ENCODE data around the gene KCNG2. TPM values are rescaled to one million over a fixed set of nuclear protein-coding genes. Genes with fewer than 3 reads are reported as not detected.

Gene KCNG2
- total RNA-seq, 1 donor from 2014 or later: 0.52 TPM

DNA sequence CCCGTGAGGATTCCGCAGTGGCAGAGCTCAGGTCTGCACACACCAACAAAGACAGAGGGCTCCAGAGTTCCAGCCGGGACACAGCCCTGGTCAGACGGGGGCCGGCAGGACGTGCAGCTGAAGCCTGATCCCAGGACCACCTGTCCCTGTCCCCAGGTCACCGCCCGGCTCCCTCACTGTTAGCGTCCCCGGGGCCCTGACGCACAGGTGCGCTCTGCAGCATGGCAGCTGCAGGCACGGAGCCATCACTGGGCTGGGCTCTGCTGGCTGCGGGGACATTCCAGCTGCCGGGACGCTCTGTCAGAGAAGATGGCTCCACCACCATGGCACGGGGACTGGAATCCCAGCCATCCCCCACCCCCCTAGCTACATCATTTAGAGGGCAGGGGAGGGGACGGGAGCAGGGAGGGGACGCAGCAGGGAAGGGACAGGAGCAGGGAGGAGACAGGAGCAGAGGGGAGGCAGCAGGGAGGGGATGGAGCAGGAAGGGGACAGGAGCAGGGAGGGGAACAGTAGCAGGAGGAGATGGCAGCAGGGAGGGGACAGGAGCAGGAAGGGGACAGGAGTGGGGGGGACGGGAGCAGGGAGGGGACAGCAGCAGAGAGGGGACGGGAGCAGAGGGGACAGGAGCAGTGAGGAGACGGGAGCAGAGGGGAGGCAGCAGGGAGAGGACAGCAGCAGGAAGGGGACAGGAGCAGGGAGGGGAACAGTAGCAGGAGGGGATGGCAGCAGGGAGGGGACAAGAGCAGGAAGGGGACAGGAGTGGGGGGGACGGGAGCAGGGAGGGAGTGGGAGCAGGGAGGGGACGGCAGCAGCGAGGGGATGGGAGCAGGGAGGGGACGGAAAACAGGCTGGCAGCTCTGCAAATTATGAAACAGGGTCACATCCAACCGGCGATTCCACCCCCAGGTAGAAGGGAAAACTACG is 113.9 kb downstream of the KCNG2 start:
- H3K4me1 ChIP-seq (ENCODE audit: control insufficient read depth in 3 of 3, insufficient read depth in 3 of 3, low read length in 3 of 3): peaks cover 7 to 24% (median 8%) of the 10 kb centered on the region in 3 donors
- H3K36me3 ChIP-seq (ENCODE audit: control insufficient read depth in 3 of 3, insufficient read depth in 3 of 3, low read length in 3 of 3): peaks cover 8 to 16% (median 16%) of the 10 kb centered on the region in 3 donors
- H3K9me3 ChIP-seq (ENCODE audit: control insufficient read depth in 3 of 3, low read length in 3 of 3): no peaks in the 10 kb centered on the region
- H3K27ac ChIP-seq (ENCODE audit: low read depth, low read length): peak overlapping the region; percentile 65
- H3K27me3 ChIP-seq (ENCODE audit: control insufficient read depth in 3 of 3, insufficient read depth in 3 of 3, low read length in 3 of 3): no peaks in the 10 kb centered on the region
- peak overlapping the region in 1 of 3 donors; percentile 77 for H3K9ac ChIP-seq (ENCODE audit: low read depth in 1 of 3, low read length in 3 of 3)
- peak overlapping the region in 1 of 3 donors; percentile 0 for H3K4me3 ChIP-seq (ENCODE audit: low read length in 3 of 3)

DNA sequence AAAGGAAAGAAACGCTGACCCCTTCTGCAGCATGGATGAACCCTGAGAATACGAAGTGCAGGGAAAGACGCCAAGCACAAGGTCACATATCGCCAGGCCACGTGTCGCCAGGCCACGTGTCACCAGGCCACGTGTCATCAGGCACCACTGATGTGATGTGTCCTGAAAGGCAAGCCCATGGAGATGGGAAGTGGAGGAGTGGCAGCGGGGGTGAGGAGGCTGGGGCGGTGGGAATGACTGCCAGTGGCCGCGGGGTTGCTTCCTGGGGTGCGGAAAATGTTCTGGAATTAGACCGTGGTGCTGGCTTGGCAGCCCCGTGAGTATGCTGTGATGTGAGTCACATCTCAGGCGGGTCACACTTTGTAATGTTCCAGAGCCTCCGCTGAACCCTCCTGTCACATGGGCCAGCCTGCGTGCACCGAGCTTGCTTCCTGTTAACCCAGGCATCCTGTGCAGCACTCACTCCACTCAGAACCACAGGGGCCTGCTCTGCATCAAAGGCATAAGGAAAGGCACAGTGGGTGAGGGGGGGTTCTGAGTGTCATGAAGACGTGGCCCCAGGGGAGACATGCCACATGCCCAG is 114.8 kb downstream of the KCNG2 start:
- Histone ChIP-seq H3K27me3 (ENCODE audit: control insufficient read depth in 3 of 3, insufficient read depth in 3 of 3, low read length in 3 of 3) (no peaks in the 10 kb centered on the region), H3K9ac (ENCODE audit: low read depth in 1 of 3, low read length in 3 of 3) (peak overlapping the region in 1 of 3 donors; percentile 77), H3K36me3 (ENCODE audit: control insufficient read depth in 3 of 3, insufficient read depth in 3 of 3, low read length in 3 of 3) (peaks cover 11 to 23% (median 19%) of the 10 kb centered on the region in 3 donors), H3K27ac (ENCODE audit: low read depth, low read length) (peak overlapping the region; percentile 65), H3K4me3 (ENCODE audit: low read length in 3 of 3) (peak overlapping the region in 2 of 3 donors; percentile 0 to 18), H3K9me3 (ENCODE audit: control insufficient read depth in 3 of 3, low read length in 3 of 3) (no peaks in the 10 kb centered on the region), H3K4me1 (ENCODE audit: control insufficient read depth in 3 of 3, insufficient read depth in 3 of 3, low read length in 3 of 3) (peaks cover 7 to 24% (median 8%) of the 10 kb centered on the region in 3 donors)

DNA sequence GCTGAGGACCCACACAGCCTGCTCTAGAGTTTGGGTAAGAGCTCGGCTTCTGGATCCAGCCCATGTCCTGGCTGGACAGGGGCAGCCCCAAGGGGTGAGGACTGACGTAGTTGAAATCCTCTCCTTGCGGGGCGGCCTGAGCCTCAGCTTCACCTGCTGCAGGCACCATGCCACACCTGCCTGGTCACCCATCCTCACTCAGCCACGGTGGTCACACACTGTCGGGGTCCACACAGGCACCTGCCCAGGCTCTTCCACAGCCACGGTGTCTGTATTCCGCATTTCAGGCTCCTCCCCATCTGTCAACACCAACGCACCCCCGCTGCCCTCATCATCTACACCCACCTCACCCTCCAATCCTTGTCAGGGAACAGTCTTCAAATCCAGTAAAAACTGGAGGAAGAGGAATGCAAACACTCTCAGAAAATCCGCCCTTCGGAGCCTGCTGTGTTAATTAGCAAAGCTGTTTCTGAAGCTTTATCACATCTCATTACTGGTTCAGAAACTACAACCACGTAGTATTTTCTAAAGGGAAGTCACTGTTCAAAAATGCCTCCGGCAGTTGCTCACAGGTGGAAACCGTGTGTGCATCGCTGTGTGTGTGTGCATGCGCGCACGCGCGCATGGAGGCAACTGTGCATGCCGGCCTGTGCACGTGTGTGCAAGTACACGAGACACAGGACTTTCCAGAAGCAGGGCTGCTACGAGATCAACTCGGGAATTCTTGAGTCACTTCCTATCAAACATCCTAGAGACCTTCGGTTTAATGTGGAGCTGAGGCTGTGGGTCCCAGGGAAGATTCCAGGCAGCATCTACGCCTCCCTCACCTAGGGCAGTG is 115.5 kb downstream of the KCNG2 start:
- H3K4me3 ChIP-seq (ENCODE audit: low read length in 3 of 3): peak overlapping the region in 2 of 3 donors; percentile 0 to 18
- peaks cover 11 to 26% (median 24%) of the 10 kb centered on the region in 3 donors for H3K36me3 ChIP-seq (ENCODE audit: control insufficient read depth in 3 of 3, insufficient read depth in 3 of 3, low read length in 3 of 3)
- H3K9me3 ChIP-seq (ENCODE audit: control insufficient read depth in 3 of 3, low read length in 3 of 3): no peaks in the 10 kb centered on the region
- H3K4me1 ChIP-seq (ENCODE audit: control insufficient read depth in 3 of 3, insufficient read depth in 3 of 3, low read length in 3 of 3): peaks cover 7 to 24% (median 8%) of the 10 kb centered on the region in 3 donors
- no peaks in the 10 kb centered on the region for H3K27me3 ChIP-seq (ENCODE audit: control insufficient read depth in 3 of 3, insufficient read depth in 3 of 3, low read length in 3 of 3)
- peak overlapping the region; percentile 65 for H3K27ac ChIP-seq (ENCODE audit: low read depth, low read length)
- H3K9ac ChIP-seq (ENCODE audit: low read depth in 1 of 3, low read length in 3 of 3): peak overlapping the region in 1 of 3 donors; percentile 77

DNA sequence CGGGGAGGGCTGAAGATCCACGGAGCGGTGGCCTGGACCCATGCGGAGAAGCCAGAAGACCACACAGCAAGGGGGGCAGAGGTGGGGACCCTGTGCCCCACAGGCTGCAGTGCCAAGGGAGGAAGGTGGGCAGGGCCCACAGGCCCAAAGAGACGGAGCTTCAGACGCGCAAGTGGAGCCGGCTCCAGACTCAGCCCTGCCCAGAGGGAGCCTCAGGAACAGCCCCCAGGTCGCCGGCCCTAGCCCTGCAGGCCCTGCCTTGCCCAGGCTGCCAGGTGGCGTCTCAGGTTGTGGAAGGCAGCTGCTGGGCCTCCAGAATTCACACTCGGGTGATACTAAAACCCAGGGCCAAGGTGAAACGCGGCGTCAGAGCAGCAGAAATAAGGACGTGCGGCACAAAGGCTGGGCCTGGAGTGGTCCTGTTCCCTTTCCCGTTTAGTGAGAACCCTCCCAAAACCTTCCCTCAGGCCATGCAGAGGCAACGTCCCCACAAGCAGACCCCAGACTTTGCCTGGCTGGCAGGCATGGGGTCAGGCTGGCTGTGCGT is 116.9 kb downstream of the KCNG2 start:
- peaks cover 18 to 34% (median 30%) of the 10 kb centered on the region in 3 donors for H3K36me3 ChIP-seq (ENCODE audit: control insufficient read depth in 3 of 3, insufficient read depth in 3 of 3, low read length in 3 of 3)
- peaks cover 7 to 24% (median 8%) of the 10 kb centered on the region in 3 donors for H3K4me1 ChIP-seq (ENCODE audit: control insufficient read depth in 3 of 3, insufficient read depth in 3 of 3, low read length in 3 of 3)
- no peak overlapping the region for H3K27ac ChIP-seq (ENCODE audit: low read depth, low read length)
- H3K9me3 ChIP-seq (ENCODE audit: control insufficient read depth in 3 of 3, low read length in 3 of 3): no peaks in the 10 kb centered on the region
- no peak overlapping the region for H3K4me3 ChIP-seq (ENCODE audit: low read length in 3 of 3)
- peak overlapping the region in 1 of 3 donors; percentile 16 for H3K9ac ChIP-seq (ENCODE audit: low read depth in 1 of 3, low read length in 3 of 3)
- no peaks in the 10 kb centered on the region for H3K27me3 ChIP-seq (ENCODE audit: control insufficient read depth in 3 of 3, insufficient read depth in 3 of 3, low read length in 3 of 3)

DNA sequence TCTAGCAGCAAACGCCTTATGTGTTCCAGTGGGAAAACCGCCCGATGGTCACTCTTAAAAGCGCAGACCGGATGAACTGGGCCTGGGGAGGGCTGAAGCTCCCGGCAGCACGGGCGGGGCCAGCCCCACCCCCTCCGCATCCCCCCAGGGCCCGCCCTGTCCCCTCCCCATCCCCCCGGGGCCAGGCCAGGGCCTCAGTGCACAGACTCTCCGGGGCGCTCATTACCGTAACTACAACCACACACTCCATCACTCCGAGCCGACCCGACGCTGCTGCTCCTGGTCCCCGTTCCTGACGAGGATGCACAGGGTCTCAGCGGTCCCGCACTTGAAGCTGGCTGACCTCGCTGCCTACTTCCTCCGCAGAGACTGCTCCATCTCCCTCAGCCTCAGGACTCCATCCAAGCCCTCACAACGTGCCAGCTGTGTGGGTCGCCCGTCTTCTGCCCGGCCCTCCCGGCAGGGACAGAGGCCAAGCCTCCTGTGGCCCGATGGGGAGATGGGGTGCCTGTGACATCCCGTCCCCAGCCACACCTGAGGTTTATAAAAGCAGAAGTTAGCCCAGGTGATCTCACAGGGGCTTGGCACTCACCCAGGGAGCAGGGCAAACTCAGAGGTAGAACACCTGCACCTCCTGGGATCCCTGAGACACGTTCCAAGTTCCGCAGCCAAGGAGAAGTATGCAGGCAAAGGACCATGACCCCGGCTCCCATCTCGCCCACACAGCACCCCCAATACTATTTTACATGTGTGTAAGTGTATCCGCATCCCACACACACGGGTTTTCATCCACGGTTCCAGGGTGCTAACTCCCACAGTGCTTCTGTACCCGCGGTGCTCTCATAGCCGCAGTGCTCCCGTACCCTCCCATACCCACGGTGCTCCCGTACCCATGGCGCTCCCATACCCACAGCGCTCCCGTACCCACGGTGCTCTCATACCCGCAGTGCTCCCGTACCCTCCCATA is 117.7 kb downstream of the KCNG2 start:
- H3K36me3 ChIP-seq (ENCODE audit: control insufficient read depth in 3 of 3, insufficient read depth in 3 of 3, low read length in 3 of 3): peaks cover 18 to 34% (median 30%) of the 10 kb centered on the region in 3 donors
- H3K27me3 ChIP-seq (ENCODE audit: control insufficient read depth in 3 of 3, insufficient read depth in 3 of 3, low read length in 3 of 3): no peaks in the 10 kb centered on the region
- no peak overlapping the region for H3K9ac ChIP-seq (ENCODE audit: low read depth in 1 of 3, low read length in 3 of 3)

DNA sequence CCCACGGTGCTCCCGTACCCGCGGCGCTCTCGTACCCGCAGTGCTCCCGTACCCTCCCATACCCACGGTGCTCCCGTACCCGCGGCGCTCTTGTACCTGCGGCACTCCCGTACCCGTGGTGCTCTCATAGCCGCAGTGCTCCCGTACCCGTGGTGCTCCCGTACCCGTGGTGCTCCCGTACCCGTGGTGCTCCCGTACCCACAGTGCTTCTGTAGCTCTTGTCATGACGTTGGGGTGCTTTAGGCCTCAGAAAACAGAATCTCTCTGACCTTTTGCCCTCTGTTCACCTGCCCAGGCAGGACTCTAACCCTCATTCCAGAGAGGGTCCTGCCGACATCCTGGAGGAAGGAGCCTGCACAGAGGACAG is 118.4 kb downstream of the KCNG2 start:
- peaks cover 18 to 34% (median 30%) of the 10 kb centered on the region in 3 donors for H3K36me3 ChIP-seq (ENCODE audit: control insufficient read depth in 3 of 3, insufficient read depth in 3 of 3, low read length in 3 of 3)
- no peak overlapping the region for H3K9ac ChIP-seq (ENCODE audit: low read depth in 1 of 3, low read length in 3 of 3)
- H3K9me3 ChIP-seq (ENCODE audit: control insufficient read depth in 3 of 3, low read length in 3 of 3): no peaks in the 10 kb centered on the region
- no peaks in the 10 kb centered on the region for H3K27me3 ChIP-seq (ENCODE audit: control insufficient read depth in 3 of 3, insufficient read depth in 3 of 3, low read length in 3 of 3)
- no peak overlapping the region for H3K27ac ChIP-seq (ENCODE audit: low read depth, low read length)
- no peak overlapping the region for H3K4me3 ChIP-seq (ENCODE audit: low read length in 3 of 3)
- H3K4me1 ChIP-seq (ENCODE audit: control insufficient read depth in 3 of 3, insufficient read depth in 3 of 3, low read length in 3 of 3): peaks cover 5 to 20% (median 8%) of the 10 kb centered on the region in 3 donors

More for the DNA sequence above, 117.7 kb downstream of the KCNG2 start:
- peaks cover 7 to 24% (median 8%) of the 10 kb centered on the region in 3 donors for H3K4me1 ChIP-seq (ENCODE audit: control insufficient read depth in 3 of 3, insufficient read depth in 3 of 3, low read length in 3 of 3)
- no peaks in the 10 kb centered on the region for H3K9me3 ChIP-seq (ENCODE audit: control insufficient read depth in 3 of 3, low read length in 3 of 3)
- no peak overlapping the region for H3K27ac ChIP-seq (ENCODE audit: low read depth, low read length)
- H3K4me3 ChIP-seq (ENCODE audit: low read length in 3 of 3): no peak overlapping the region

DNA sequence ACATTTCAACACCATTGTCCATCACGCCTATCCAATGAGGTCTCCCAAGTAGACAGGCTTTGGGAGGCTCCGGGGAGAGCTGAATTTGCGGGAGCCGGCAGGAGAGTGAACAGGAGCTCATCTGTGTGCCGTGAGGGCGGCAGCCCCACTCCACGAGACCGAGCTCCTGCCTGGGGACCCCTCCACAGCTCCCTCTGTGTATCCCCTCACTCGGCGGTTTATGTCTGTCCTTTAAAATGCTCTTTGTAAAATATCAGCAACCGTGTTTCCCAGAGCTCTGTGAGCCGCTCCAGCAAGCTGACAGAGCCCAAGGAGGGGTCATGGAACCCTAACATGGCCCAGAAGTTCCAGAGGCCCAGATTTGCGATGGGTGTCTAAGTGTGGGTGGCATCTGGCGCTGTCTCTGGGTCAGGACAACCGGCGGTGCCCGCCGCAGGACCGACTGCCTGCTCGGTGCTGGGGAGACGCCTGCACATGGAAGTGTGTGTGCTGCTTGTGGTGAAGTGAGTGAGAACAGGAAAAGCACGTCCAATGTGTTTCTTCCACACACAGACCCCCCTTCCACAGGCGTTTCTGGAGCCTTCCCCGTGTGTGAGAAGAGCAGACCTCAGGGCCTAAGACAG is 118.9 kb downstream of the KCNG2 start:
- Histone ChIP-seq H3K36me3 (ENCODE audit: control insufficient read depth in 3 of 3, insufficient read depth in 3 of 3, low read length in 3 of 3) (peaks cover 18 to 34% (median 30%) of the 10 kb centered on the region in 3 donors), H3K27me3 (ENCODE audit: control insufficient read depth in 3 of 3, insufficient read depth in 3 of 3, low read length in 3 of 3) (no peaks in the 10 kb centered on the region)

DNA sequence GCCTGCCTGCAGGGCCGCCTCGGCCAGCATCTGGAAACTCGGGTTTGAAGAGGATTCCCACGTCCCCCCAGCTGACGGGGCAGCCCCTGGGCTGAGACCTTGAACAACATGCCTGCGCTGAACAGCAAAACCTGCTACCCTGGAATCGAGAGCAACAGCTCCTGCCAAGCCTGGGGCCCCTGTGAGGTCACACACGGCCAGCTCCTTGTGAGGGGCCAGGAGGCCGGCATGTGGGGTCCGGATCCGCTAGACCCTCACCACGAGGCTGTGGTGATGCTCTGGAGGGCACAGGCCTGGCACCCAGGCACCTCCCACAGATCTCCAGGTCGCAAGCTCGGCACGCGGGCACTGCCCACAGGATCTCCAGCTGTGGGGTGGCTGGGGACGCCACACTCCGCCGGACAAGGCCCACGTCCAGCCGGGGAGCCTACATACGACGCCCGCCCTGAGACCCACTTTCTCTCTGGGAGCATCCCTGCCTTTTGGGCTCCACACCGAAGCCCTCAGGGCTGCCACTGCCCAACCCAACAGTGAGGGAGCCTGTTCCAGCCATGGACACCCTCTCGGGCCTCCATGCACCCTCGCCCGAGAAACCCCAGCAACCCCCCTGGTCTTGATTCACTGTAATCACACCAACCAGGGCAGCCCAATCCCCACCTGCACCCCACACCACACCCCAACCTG is 119.6 kb downstream of the KCNG2 start:
- Histone ChIP-seq H3K9me3 (ENCODE audit: control insufficient read depth in 3 of 3, low read length in 3 of 3) (no peaks in the 10 kb centered on the region), H3K9ac (ENCODE audit: low read depth in 1 of 3, low read length in 3 of 3) (no peak overlapping the region), H3K36me3 (ENCODE audit: control insufficient read depth in 3 of 3, insufficient read depth in 3 of 3, low read length in 3 of 3) (peaks cover 18 to 34% (median 30%) of the 10 kb centered on the region in 3 donors), H3K27ac (ENCODE audit: low read depth, low read length) (no peak overlapping the region), H3K4me3 (ENCODE audit: low read length in 3 of 3) (no peak overlapping the region), H3K27me3 (ENCODE audit: control insufficient read depth in 3 of 3, insufficient read depth in 3 of 3, low read length in 3 of 3) (no peaks in the 10 kb centered on the region), H3K4me1 (ENCODE audit: control insufficient read depth in 3 of 3, insufficient read depth in 3 of 3, low read length in 3 of 3) (peaks cover 5 to 10% (median 8%) of the 10 kb centered on the region in 3 donors)

More for the DNA sequence above, 118.9 kb downstream of the KCNG2 start:
- Histone ChIP-seq H3K9ac (ENCODE audit: low read depth in 1 of 3, low read length in 3 of 3) (no peak overlapping the region), H3K9me3 (ENCODE audit: control insufficient read depth in 3 of 3, low read length in 3 of 3) (no peaks in the 10 kb centered on the region), H3K4me3 (ENCODE audit: low read length in 3 of 3) (no peak overlapping the region), H3K4me1 (ENCODE audit: control insufficient read depth in 3 of 3, insufficient read depth in 3 of 3, low read length in 3 of 3) (peaks cover 5 to 15% (median 8%) of the 10 kb centered on the region in 3 donors), H3K27ac (ENCODE audit: low read depth, low read length) (no peak overlapping the region)

Measured in skeletal muscle tissue (tissue), 4 donors.